ENCODE data around the gene DPP6. TPM values are rescaled to one million over a fixed set of nuclear protein-coding genes. Genes with fewer than 3 reads are reported as not detected.

The DPP6 gene
- total RNA-seq, 1 experiment from 2014 or later, result not detected

GRCh38 chr7:154172236-154172635 is 120.0 kb downstream of the DPP6 start:
- H3K36me3 Mint-ChIP-seq (ENCODE audit: insufficient read depth, unreplicated experiment), result no peaks in the 10 kb centered on the region
- intact Hi-C loops (cut with micrococcal nuclease; ENCODE audit: unreplicated experiment), result no loop called here

GRCh38 chr7:154177584-154177983 is 125.4 kb downstream of the DPP6 start:
- H3K4me3 Mint-ChIP-seq (ENCODE audit: unreplicated experiment), result no peak overlapping the region
- no peaks in the 10 kb centered on the region for H3K9me3 Mint-ChIP-seq (ENCODE audit: unreplicated experiment)
- no peak for DNase-seq
- H3K36me3 Mint-ChIP-seq (ENCODE audit: insufficient read depth, unreplicated experiment), result no peaks in the 10 kb centered on the region
- H3K4me1 ChIP-seq, result no peaks in the 10 kb centered on the region
- H3K27me3 ChIP-seq (replicated peaks; ENCODE audit: control insufficient read depth, insufficient read depth, low read length), result no peaks in the 10 kb centered on the region
- TF ChIP-seq CTCF (IDR thresholded peaks at IDR 0.05; ENCODE audit: insufficient read depth in 1 of 2, low read depth in 1 of 2, low read length in 1 of 2, severe bottlenecking in 1 of 2, unreplicated experiment in 1 of 2), result no peak
- ChIA-PET CTCF (no interaction called here), POLR2A (no interaction called here)
- H3K36me3 ChIP-seq (ENCODE audit: control insufficient read depth, insufficient read depth, low read length), result no peaks in the 10 kb centered on the region
- no peaks in the 10 kb centered on the region for H3K9me3 ChIP-seq
- H3K4me1 Mint-ChIP-seq (ENCODE audit: low read depth, unreplicated experiment), result no peaks in the 10 kb centered on the region
- no TSS peak for BruUV-seq (replicated peaks)
- no peak overlapping the region for H3K4me3 ChIP-seq (ENCODE audit: low read depth, low read length)
- no peak overlapping the region for H3K27ac Mint-ChIP-seq (ENCODE audit: unreplicated experiment)
- intact Hi-C loops (cut with micrococcal nuclease; ENCODE audit: unreplicated experiment), result no loop called here
- H3K27me3 Mint-ChIP-seq (ENCODE audit: insufficient read depth, unreplicated experiment), result peaks cover 6% of the 10 kb centered on the region

More at GRCh38 chr7:154172236-154172635, 120.0 kb downstream of the DPP6 start:
- Histone ChIP-seq H3K4me1 (no peaks in the 10 kb centered on the region), H3K27me3 (replicated peaks; ENCODE audit: control insufficient read depth, insufficient read depth, low read length) (no peaks in the 10 kb centered on the region), H3K36me3 (ENCODE audit: control insufficient read depth, insufficient read depth, low read length) (no peaks in the 10 kb centered on the region), H3K4me3 (ENCODE audit: low read depth, low read length) (no peak overlapping the region), H3K9me3 (no peaks in the 10 kb centered on the region)
- H3K4me3 Mint-ChIP-seq (ENCODE audit: unreplicated experiment), result no peak overlapping the region
- H3K27ac Mint-ChIP-seq (ENCODE audit: unreplicated experiment), result no peak overlapping the region
- ChIA-PET CTCF (no interaction called here), POLR2A (no interaction called here)
- no peaks in the 10 kb centered on the region for H3K9me3 Mint-ChIP-seq (ENCODE audit: unreplicated experiment)
- no TSS peak for BruUV-seq (replicated peaks)
- peaks cover 12% of the 10 kb centered on the region for H3K27me3 Mint-ChIP-seq (ENCODE audit: insufficient read depth, unreplicated experiment)
- DNase-seq, result no peak
- no peak for TF ChIP-seq CTCF (IDR thresholded peaks at IDR 0.05; ENCODE audit: insufficient read depth in 1 of 2, low read depth in 1 of 2, low read length in 1 of 2, severe bottlenecking in 1 of 2, unreplicated experiment in 1 of 2)
- H3K4me1 Mint-ChIP-seq (ENCODE audit: low read depth, unreplicated experiment), result no peaks in the 10 kb centered on the region

- Mint-ChIP-seq H3K9me3 (ENCODE audit: unreplicated experiment) (no peaks in the 10 kb centered on the region), H3K4me3 (ENCODE audit: unreplicated experiment) (no peak overlapping the region), H3K4me1 (ENCODE audit: low read depth, unreplicated experiment) (no peaks in the 10 kb centered on the region), H3K36me3 (ENCODE audit: insufficient read depth, unreplicated experiment) (no peaks in the 10 kb centered on the region), H3K27ac (ENCODE audit: unreplicated experiment) (no peak overlapping the region), H3K27me3 (ENCODE audit: insufficient read depth, unreplicated experiment) (peaks cover 10% of the 10 kb centered on the region)
- no peaks in the 10 kb centered on the region for H3K9me3 ChIP-seq
- TF ChIP-seq CTCF (IDR thresholded peaks at IDR 0.05; ENCODE audit: insufficient read depth in 1 of 2, low read depth in 1 of 2, low read length in 1 of 2, severe bottlenecking in 1 of 2, unreplicated experiment in 1 of 2), result no peak
- BruUV-seq (replicated peaks), result no TSS peak
- DNase-seq, result no peak
- no peaks in the 10 kb centered on the region for H3K4me1 ChIP-seq
- CTCF ChIA-PET, result no interaction called here
- no peaks in the 10 kb centered on the region for H3K36me3 ChIP-seq (ENCODE audit: control insufficient read depth, insufficient read depth, low read length)
- POLR2A ChIA-PET, result no interaction called here
- intact Hi-C loops (cut with micrococcal nuclease; ENCODE audit: unreplicated experiment), result no loop called here
- H3K27me3 ChIP-seq (replicated peaks; ENCODE audit: control insufficient read depth, insufficient read depth, low read length), result no peaks in the 10 kb centered on the region
- no peak overlapping the region for H3K4me3 ChIP-seq (ENCODE audit: low read depth, low read length)
Measured at GRCh38 chr7:154178895-154179294, 126.7 kb downstream of the DPP6 start.

Measured in Caco-2 (cell line).